Tibial nerve (tissue), 4 donors: ENCODE data around the gene PANX1.

Experiments
- CTCF ChIP-seq, 5 experiments: fragments of 200-600 bp in 3 of 5; fragments of 450-650 bp in 2 of 5; sonication (generic) in 3 of 5; IDR thresholded peaks; one replicate each; pipeline ENCODE4 v1.5.1; 2016 to 2019; ENCODE audit warnings: antibody characterized with exemption in 5 of 5, mild to moderate bottlenecking in 3 of 5, moderate library complexity in 2 of 5
- EP300 ChIP-seq, 2 donors: sonication (generic); formaldehyde crosslinking; IDR thresholded peaks; one replicate each; pipeline ENCODE4 v1.6.1; 2017; ENCODE audit warnings: antibody characterized with exemption in 2 of 2, mild to moderate bottlenecking in 1 of 2
- POLR2A ChIP-seq, 2 donors: fragments of 450-650 bp; IDR thresholded peaks; one replicate each; pipeline ENCODE4 v1.6.1; 2017; ENCODE audit warnings: antibody characterized with exemption in 2 of 2, mild to moderate bottlenecking in 2 of 2, moderate library complexity in 2 of 2

DNA sequence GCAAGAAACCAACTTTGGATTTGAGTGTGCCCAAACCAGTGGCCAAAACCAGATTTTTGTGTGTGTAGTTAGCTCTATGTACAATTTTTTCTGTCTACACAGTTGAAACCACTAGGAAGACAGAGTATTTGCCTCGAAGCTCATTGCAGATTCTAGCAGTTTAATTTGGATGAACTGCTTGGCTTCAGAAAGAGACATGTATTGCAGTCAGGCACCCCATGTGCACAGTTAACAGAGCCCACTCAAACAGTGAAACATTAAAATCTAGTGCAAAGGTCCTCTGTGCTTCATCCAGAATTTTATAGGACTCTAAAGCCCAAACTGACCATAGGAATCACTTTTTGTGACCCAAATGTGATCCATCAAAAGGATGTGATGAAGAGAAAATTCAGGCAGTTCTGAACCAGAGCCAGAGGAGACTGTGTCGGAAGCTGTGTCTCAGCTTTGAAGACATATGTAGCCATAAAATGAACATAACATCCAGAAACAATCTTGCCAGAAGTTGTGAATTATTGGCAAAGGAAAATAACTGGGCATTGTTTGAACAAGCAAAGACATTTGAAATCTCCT is 82.7 kb downstream of the PANX1 start:
- TF ChIP-seq EP300 (IDR thresholded peaks at IDR 0.05) (no peak), CTCF (IDR thresholded peaks at IDR 0.05) (no peak), POLR2A (IDR thresholded peaks at IDR 0.05) (no peak)
